Mesendoderm (in vitro differentiated cells): Measurements from ENCODE around the gene ZNF277.

Experiments
- DNase-seq: peaks from one replicate; pipeline ENCODE4 v3.0.0; 2013
- H2AK5ac ChIP-seq: 2 replicates; pipeline ENCODE4 v1.6.1; 2013; ENCODE audit warnings: low read length, inconsistent platforms
- H2BK120ac ChIP-seq: 2 replicates; pipeline ENCODE4 v1.6.1; 2013; ENCODE audit warnings: low read depth, mild to moderate bottlenecking, low read length, moderate library complexity, mixed read lengths
- H2BK15ac ChIP-seq: replicated peaks from 2 replicates; pipeline ENCODE4 v1.6.1; 2013; ENCODE audit warnings: low read depth, mild to moderate bottlenecking, moderate library complexity
- H2BK5ac ChIP-seq: 2 replicates; pipeline ENCODE4 v1.6.1; 2013; ENCODE audit warnings: low read length, inconsistent platforms
- H3K18ac ChIP-seq: 2 replicates; pipeline ENCODE4 v1.6.1; 2013; ENCODE audit warnings: mild to moderate bottlenecking, low read length, mixed read lengths
- H3K23ac ChIP-seq: one replicate; pipeline ENCODE4 v1.6.1; 2013; ENCODE audit warnings: low read length
- H3K27ac ChIP-seq: 2 replicates; pipeline ENCODE4 v1.5.1; 2013; ENCODE audit warnings: low read depth, mild to moderate bottlenecking, inconsistent platforms, low read length, moderate library complexity
- H3K27me3 ChIP-seq: 2 replicates; pipeline ENCODE4 v1.6.1; 2013; ENCODE audit warnings: low read length, control low read depth, mild to moderate bottlenecking, inconsistent platforms; ENCODE audit not compliant: insufficient read depth, poor library complexity
- H3K36me3 ChIP-seq: 2 replicates; pipeline ENCODE4 v1.6.1; 2013; ENCODE audit warnings: low read length, inconsistent platforms; ENCODE audit not compliant: control insufficient read depth, insufficient read depth
- H3K4ac ChIP-seq: one replicate; pipeline ENCODE4 v1.6.1; 2013; ENCODE audit warnings: low read depth, mild to moderate bottlenecking, low read length, moderate library complexity
- H3K4me1 ChIP-seq: 2 replicates; pipeline ENCODE4 v1.6.1; 2013; ENCODE audit warnings: low read depth, low read length, inconsistent platforms; ENCODE audit not compliant: control insufficient read depth
- H3K4me2 ChIP-seq: 2 replicates; pipeline ENCODE4 v1.6.1; 2013; ENCODE audit warnings: low read length
- H3K4me3 ChIP-seq: 2 replicates; pipeline ENCODE4 v1.5.1; 2013; ENCODE audit warnings: mild to moderate bottlenecking, low read length
- H3K56ac ChIP-seq: one replicate; pipeline ENCODE4 v1.6.1; 2013; ENCODE audit warnings: low read length
- H3K79me1 ChIP-seq: 2 replicates; pipeline ENCODE4 v1.6.1; 2013; ENCODE audit warnings: low read length, inconsistent platforms
- H3K79me2 ChIP-seq: 2 replicates; pipeline ENCODE4 v1.6.1; 2013; ENCODE audit warnings: mild to moderate bottlenecking, low read length; ENCODE audit not compliant: control insufficient read depth, insufficient read depth
- H3K9ac ChIP-seq: 2 replicates; pipeline ENCODE4 v1.6.1; 2013; ENCODE audit warnings: low read length, inconsistent platforms
- H4K5ac ChIP-seq: one replicate; pipeline ENCODE4 v1.6.1; 2013; ENCODE audit warnings: low read length
- H4K8ac ChIP-seq: one replicate; pipeline ENCODE4 v1.6.1; 2013; ENCODE audit warnings: low read depth, mild to moderate bottlenecking, control low read depth, low read length, moderate library complexity
- WGBS: extraction: QIAGEN DNeasy Blood & Tissue Kit; methylation state at CpG from one replicate; pipeline ENCODE4 v1.1.7; 2013; ENCODE audit warnings: low lambda C conversion rate, missing lambda C conversion rate; ENCODE audit not compliant: insufficient coverage; ENCODE audit errors: extremely low coverage; 5-methylcytosine and 5-hydroxymethylcytosine counted together

ZNF277 gene

DNA sequence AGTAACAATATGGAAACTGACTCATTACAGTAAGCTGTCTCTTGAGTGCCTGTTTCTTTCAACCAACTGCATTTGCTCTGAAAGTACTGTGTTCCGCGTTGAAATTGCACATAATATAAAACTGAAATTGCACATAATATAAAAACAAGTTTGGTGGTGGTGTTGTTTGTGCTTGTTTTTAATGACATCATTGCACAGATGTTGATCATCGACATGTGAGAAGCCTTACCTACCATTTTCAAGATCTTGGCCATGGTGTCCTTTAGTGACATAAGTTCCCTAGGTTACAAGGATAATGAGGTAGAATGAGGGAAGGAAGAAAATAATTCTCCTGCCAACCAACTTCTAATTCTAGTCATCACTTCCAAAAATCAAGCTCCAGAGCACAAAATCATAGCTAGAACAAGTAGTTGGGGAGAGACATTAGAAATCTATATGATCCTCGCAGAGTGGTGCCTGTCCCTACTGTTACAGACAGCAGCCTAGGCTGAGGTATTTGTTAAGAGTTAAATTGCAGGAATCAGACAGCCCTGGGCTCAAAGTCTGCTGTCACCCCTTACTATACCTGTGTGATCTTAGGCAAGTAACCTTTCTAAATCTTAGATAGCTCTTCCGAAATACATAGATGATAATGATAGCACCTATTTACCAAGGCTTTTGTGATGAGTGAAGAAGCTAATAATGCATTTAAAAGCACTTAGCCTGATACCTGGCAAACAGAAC is 29.6 kb upstream of the ZNF277 start:
- Histone ChIP-seq H4K8ac (no peak overlapping the region), H3K23ac (no peak overlapping the region), H4K5ac (no peak overlapping the region), H3K79me1 (peaks cover 22% of the 10 kb centered on the region), H2AK5ac (no peak overlapping the region), H3K27me3 (no peaks in the 10 kb centered on the region), H3K9ac (no peak overlapping the region), H2BK5ac (no peak overlapping the region), H3K18ac (no peak overlapping the region), H3K56ac (no peak overlapping the region), H3K79me2 (peaks cover 57% of the 10 kb centered on the region), H3K27ac (no peak overlapping the region), H3K4ac (no peak overlapping the region), H3K4me1 (no peaks in the 10 kb centered on the region), H2BK120ac (no peak overlapping the region), H2BK15ac (no peak overlapping the region), H3K4me3 (no peak overlapping the region), H3K36me3 (no peaks in the 10 kb centered on the region), H3K4me2 (no peak overlapping the region)
- no CpG with 5 or more reads among the region's 5 CpGs for WGBS
- no peak for DNase-seq

DNA sequence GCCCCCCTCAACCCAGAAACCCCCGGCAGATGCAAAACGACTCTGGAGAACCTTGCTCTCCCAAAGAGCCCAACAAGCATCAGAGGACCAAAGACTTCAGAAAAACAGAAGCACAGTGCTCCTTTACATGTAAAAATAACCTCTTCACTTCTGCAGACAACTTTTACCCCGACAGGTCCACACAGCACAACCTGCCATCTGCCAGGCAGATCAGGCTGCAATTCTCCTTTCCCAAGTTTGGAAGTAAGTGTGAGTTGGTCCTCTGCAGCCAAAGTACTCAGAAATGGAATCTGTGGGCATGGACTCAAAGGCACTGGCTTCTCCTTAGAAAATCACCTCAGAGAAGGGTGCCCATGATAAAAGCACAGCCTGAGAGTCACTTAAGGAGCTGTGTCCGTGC is 26.3 kb upstream of the ZNF277 start:
- Histone ChIP-seq H3K27ac (no peak overlapping the region), H3K4me2 (no peak overlapping the region), H3K4me3 (no peak overlapping the region), H3K79me1 (peaks cover 37% of the 10 kb centered on the region), H3K18ac (no peak overlapping the region), H3K23ac (no peak overlapping the region), H3K4me1 (no peaks in the 10 kb centered on the region), H3K79me2 (peaks cover 67% of the 10 kb centered on the region), H2BK5ac (no peak overlapping the region), H3K4ac (no peak overlapping the region), H2AK5ac (no peak overlapping the region), H3K36me3 (no peaks in the 10 kb centered on the region), H3K9ac (no peak overlapping the region), H2BK15ac (no peak overlapping the region), H2BK120ac (no peak overlapping the region), H3K27me3 (no peaks in the 10 kb centered on the region), H4K5ac (no peak overlapping the region), H3K56ac (no peak overlapping the region), H4K8ac (no peak overlapping the region)
- no peak for DNase-seq
- WGBS, result no CpG with 5 or more reads among the region's 4 CpGs

DNA sequence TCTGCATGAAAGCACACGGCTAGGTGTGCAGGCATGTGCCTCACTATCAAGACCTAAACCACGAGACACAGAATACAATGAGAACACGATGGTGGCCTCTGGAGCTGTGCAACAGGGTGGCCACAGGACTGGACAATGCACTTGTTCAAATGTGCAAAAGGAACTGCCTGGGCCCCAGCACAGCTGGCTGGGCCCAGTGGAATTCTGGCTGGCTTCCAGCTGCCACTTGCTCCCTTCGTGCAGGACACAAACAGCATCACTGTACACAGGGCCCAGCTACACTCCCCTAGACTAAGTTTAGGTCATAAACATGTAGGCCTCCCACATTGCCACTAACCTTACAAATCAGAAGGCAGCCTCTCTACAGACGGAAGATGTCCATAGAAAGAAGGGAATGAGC is 23.7 kb upstream of the ZNF277 start:
- Histone ChIP-seq H2BK15ac (no peak overlapping the region), H3K79me1 (peaks cover 41% of the 10 kb centered on the region), H3K4me1 (no peaks in the 10 kb centered on the region), H3K4me2 (no peak overlapping the region), H3K4me3 (no peak overlapping the region), H3K79me2 (peaks cover 67% of the 10 kb centered on the region), H3K9ac (no peak overlapping the region), H3K4ac (no peak overlapping the region), H3K27me3 (no peaks in the 10 kb centered on the region), H4K8ac (no peak overlapping the region), H3K23ac (no peak overlapping the region), H3K36me3 (no peaks in the 10 kb centered on the region), H3K56ac (no peak overlapping the region), H2BK5ac (no peak overlapping the region), H3K18ac (no peak overlapping the region), H3K27ac (no peak overlapping the region), H2AK5ac (no peak overlapping the region), H2BK120ac (no peak overlapping the region), H4K5ac (no peak overlapping the region)
- DNase-seq, result no peak
- WGBS, result no CpG with 5 or more reads among the region's 5 CpGs

DNA sequence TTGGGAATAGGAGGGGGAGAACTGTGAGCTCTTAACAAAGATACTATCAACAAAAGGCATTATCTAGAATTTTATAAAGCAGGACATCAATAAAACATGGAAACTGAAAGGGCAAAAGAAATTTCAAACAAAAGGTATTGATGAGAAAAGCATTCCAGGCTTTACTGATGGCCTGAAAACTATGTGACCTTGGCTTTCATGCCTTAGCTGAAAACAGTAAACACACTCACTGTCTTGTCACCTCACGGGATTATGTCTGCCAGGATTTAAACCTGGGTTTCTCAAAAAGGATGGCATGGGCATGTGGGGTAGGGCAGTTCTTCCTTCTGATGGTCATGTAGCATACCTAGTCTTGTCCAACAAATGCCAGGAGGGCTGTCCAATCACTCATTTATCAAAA is 23.2 kb upstream of the ZNF277 start:
- H3K27ac ChIP-seq, result no peak overlapping the region
- no peak overlapping the region for H4K5ac ChIP-seq
- no peak overlapping the region for H3K4me3 ChIP-seq
- no peak overlapping the region for H2BK5ac ChIP-seq
- no peak overlapping the region for H3K4ac ChIP-seq
- H2BK15ac ChIP-seq, result no peak overlapping the region
- WGBS, result no CpG with 5 or more reads among the region's 1 CpG
- H3K79me2 ChIP-seq, result peaks cover 66% of the 10 kb centered on the region
- H3K79me1 ChIP-seq, result peaks cover 39% of the 10 kb centered on the region
- no peak for DNase-seq
- no peak overlapping the region for H3K56ac ChIP-seq
- H3K23ac ChIP-seq, result no peak overlapping the region
- H3K9ac ChIP-seq, result no peak overlapping the region
- no peak overlapping the region for H2AK5ac ChIP-seq
- H3K4me1 ChIP-seq, result no peaks in the 10 kb centered on the region
- no peak overlapping the region for H4K8ac ChIP-seq
- no peaks in the 10 kb centered on the region for H3K27me3 ChIP-seq
- H3K4me2 ChIP-seq, result no peak overlapping the region
- H2BK120ac ChIP-seq, result no peak overlapping the region
- H3K36me3 ChIP-seq, result no peaks in the 10 kb centered on the region
- no peak overlapping the region for H3K18ac ChIP-seq

DNA sequence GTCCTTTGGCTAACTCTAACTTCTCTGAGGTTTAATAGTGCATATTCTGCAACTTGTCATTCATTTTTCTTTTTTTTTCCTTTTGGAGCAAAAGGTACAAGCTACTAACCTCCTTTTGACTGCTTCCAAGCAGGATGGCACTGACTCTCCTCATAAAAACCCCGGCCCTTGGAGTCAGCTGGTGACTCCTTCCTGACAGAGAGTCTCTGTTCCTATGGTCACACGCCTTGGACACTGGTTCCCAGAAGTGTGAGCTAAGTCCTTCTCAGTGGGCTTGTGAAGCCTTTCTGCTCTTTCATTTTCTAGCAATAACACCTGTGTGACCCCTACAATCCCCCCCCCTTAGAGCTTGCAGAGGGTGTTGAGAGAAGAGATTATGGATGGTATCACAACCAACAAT is 22.0 kb upstream of the ZNF277 start:
- WGBS, result no CpG with 5 or more reads among the region's 2 CpGs
- no peak overlapping the region for H4K5ac ChIP-seq
- no peaks in the 10 kb centered on the region for H3K4me1 ChIP-seq
- H2BK15ac ChIP-seq, result no peak overlapping the region
- no peak overlapping the region for H3K4me2 ChIP-seq
- no peak overlapping the region for H3K18ac ChIP-seq
- H3K4me3 ChIP-seq, result no peak overlapping the region
- no peak for DNase-seq
- H3K79me2 ChIP-seq, result peaks cover 63% of the 10 kb centered on the region
- no peak overlapping the region for H3K4ac ChIP-seq
- H3K27ac ChIP-seq, result no peak overlapping the region
- H3K9ac ChIP-seq, result no peak overlapping the region
- no peak overlapping the region for H3K23ac ChIP-seq
- no peak overlapping the region for H3K56ac ChIP-seq
- H2BK120ac ChIP-seq, result no peak overlapping the region
- H3K36me3 ChIP-seq, result no peaks in the 10 kb centered on the region
- H3K27me3 ChIP-seq, result no peaks in the 10 kb centered on the region
- peaks cover 37% of the 10 kb centered on the region for H3K79me1 ChIP-seq
- no peak overlapping the region for H2BK5ac ChIP-seq
- no peak overlapping the region for H4K8ac ChIP-seq
- H2AK5ac ChIP-seq, result no peak overlapping the region
